Right lobe of liver (tissue), 4 donors: ENCODE data around the gene LGI2.

Source experiments
- CTCF ChIP-seq, 4 donors: fragments of 200-600 bp in 3 of 4; fragments of 450-650 bp in 1 of 4; IDR thresholded peaks; one replicate each; pipeline versions ENCODE4 v1.5.1 to v1.8.0; 2016 to 2022; ENCODE audit warnings: antibody characterized with exemption in 4 of 4, mild to moderate bottlenecking in 2 of 4
- POLR2A ChIP-seq: fragments of 450-650 bp; IDR thresholded peaks from one replicate; pipeline ENCODE4 v1.6.1; 2017; ENCODE audit warnings: antibody characterized with exemption, mild to moderate bottlenecking
- donor health status: DM: no; HTN: no; CAD: no.
- donor health status: DM: no; HTN: no; CAD: no.
- donor health status: DM: no; HTN: yes; CAD: no.

DNA sequence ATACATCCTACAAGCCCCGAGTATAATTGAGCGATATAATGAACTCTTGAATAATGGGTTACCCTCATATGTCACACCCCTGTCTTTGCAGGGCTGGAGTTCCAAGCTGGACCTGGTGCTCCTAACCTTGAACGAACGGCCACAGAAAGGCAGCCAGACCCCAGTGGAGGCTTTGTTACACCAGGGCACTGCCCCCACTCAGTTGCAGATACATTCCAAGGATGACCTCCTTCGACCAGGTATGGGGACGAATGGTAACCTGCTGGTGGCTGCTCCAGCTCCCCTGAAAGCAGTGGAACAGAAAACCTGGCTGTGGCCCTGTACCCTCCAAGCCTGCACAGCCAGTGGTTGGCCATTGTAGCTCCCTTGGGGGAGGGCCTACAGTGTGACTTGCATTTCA lies 61.3 kb downstream of the LGI2 start:
- TF ChIP-seq CTCF (IDR thresholded peaks at IDR 0.05): no peak
- TF ChIP-seq POLR2A: no peak
